ENCODE results near the gene B3GAT2. TPM values are rescaled to one million over a fixed set of nuclear protein-coding genes. Genes with fewer than 3 reads are reported as not detected.
"Not testable (repeated sequence)": the region's sequence is repeated elsewhere in the genome, so short reads cannot be mapped to it uniquely, and the experiment has no call there.

The B3GAT2 gene
- total RNA-seq, 2 experiments from 2014 or later: not detected

DNA sequence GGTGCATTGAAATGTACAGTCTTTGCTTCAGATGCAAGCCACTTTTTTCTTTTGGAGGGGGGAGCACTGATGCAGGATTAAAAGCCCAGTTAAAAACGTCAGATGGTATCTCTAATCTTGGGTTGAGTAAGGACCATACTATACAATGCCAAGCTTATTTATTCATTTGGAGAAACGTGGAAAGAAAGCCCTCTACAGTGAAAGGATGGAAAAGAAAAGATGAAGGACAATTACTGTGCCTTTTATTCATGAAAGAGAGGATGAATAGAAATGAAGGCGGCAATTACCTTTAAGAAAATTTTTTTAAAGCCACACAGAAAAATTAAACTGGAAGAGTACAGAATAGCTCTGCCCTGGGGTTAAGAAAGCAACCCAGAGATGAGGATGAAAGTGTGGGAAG is 2.7 kb downstream of the B3GAT2 start:
- Histone ChIP-seq H3K9me2 (ENCODE audit: insufficient read depth, low read length) (no peaks in the 10 kb centered on the region), H3K4me3 (ENCODE audit: low read depth, low read length, poor library complexity, severe bottlenecking) (no peak overlapping the region), H3K79me2 (ENCODE audit: insufficient read depth, low read depth, low read length) (no peaks in the 10 kb centered on the region), H4K20me1 (ENCODE audit: insufficient read depth, low read length) (no peaks in the 10 kb centered on the region), H3K36me3 (ENCODE audit: insufficient read depth, low read length) (no peaks in the 10 kb centered on the region), H3K4me2 (ENCODE audit: low read length) (no peak overlapping the region), H2AFZ (ENCODE audit: low read length) (no peak overlapping the region), H3K9me3 (ENCODE audit: low read length) (no peaks in the 10 kb centered on the region), H3K27ac (ENCODE audit: low read depth, low read length, poor library complexity, severe bottlenecking) (no peak overlapping the region), H3K4me1 (ENCODE audit: insufficient read depth, low read length, poor library complexity, severe bottlenecking) (no peaks in the 10 kb centered on the region)
- TF ChIP-seq, protein P1, sequence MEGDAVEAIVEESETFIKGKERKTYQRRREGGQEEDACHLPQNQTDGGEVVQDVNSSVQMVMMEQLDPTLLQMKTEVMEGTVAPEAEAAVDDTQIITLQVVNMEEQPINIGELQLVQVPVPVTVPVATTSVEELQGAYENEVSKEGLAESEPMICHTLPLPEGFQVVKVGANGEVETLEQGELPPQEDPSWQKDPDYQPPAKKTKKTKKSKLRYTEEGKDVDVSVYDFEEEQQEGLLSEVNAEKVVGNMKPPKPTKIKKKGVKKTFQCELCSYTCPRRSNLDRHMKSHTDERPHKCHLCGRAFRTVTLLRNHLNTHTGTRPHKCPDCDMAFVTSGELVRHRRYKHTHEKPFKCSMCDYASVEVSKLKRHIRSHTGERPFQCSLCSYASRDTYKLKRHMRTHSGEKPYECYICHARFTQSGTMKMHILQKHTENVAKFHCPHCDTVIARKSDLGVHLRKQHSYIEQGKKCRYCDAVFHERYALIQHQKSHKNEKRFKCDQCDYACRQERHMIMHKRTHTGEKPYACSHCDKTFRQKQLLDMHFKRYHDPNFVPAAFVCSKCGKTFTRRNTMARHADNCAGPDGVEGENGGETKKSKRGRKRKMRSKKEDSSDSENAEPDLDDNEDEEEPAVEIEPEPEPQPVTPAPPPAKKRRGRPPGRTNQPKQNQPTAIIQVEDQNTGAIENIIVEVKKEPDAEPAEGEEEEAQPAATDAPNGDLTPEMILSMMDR (conservative IDR thresholded peaks at IDR 0.05; ENCODE audit: low read length): no peak
- TF ChIP-seq EZH2phosphoT487 (IDR thresholded peaks at IDR 0.05; ENCODE audit: borderline replicate concordance, low read depth, low read length): no peak
- POLR2A ChIA-PET: no interaction called here
- no peak for DNase-seq (ENCODE audit: low spot score)
- CTCF ChIA-PET (ENCODE audit: unreplicated experiment): no interaction called here
- BruUV-seq (replicated peaks): no TSS peak
- intact Hi-C loops (cut with micrococcal nuclease; ENCODE audit: unreplicated experiment): no loop called here

DNA sequence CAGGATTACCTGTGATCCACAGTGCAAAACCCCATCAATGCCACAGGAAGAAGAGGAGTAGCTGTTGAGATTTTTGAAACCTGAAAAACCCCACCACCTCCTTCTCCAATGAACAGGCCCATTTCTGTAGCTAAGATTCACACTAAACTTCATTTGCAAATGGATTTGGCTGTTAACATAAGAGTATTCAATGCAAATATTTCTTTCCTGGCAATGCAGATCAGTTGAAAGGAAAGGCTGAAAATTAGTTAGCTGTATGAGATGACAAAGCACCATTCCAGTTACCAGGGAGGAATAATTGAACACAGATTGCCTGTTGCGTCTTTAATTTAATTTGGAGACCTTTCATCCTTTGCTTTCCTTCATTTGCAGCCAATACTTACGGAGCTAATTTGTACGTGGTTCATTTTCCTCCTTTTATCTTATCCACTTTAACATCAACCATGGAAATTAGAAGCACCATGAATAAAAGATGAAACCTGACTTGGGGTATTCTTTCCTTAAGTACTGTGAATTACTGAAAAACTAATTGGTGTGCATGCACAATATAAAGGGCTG is 4.2 kb downstream of the B3GAT2 start:
- Histone ChIP-seq H3K9me2 (ENCODE audit: insufficient read depth, low read length) (no peaks in the 10 kb centered on the region), H3K4me1 (ENCODE audit: insufficient read depth, low read length, poor library complexity, severe bottlenecking) (no peaks in the 10 kb centered on the region), H3K79me2 (ENCODE audit: insufficient read depth, low read depth, low read length) (no peaks in the 10 kb centered on the region), H3K36me3 (ENCODE audit: insufficient read depth, low read length) (no peaks in the 10 kb centered on the region), H4K20me1 (ENCODE audit: insufficient read depth, low read length) (no peaks in the 10 kb centered on the region), H3K27ac (ENCODE audit: low read depth, low read length, poor library complexity, severe bottlenecking) (no peak overlapping the region), H2AFZ (ENCODE audit: low read length) (no peak overlapping the region), H3K9me3 (ENCODE audit: low read length) (no peaks in the 10 kb centered on the region), H3K4me2 (ENCODE audit: low read length) (no peak overlapping the region), H3K4me3 (ENCODE audit: low read depth, low read length, poor library complexity, severe bottlenecking) (no peak overlapping the region)
- BruUV-seq (replicated peaks): no TSS peak
- POLR2A ChIA-PET: interaction anchor here (0.7 kb wide), 3 partner anchors 11 to 713 kb away, joined by 3 read pairs; no protein-coding TSS in a partner anchor
- TF ChIP-seq, protein P1 (conservative IDR thresholded peaks at IDR 0.05; ENCODE audit: low read length): no peak
- no peak for TF ChIP-seq EZH2phosphoT487 (IDR thresholded peaks at IDR 0.05; ENCODE audit: borderline replicate concordance, low read depth, low read length)
- CTCF ChIA-PET (ENCODE audit: unreplicated experiment): no interaction called here
- intact Hi-C loops (cut with micrococcal nuclease; ENCODE audit: unreplicated experiment): no loop called here
- no peak for DNase-seq (ENCODE audit: low spot score)

DNA sequence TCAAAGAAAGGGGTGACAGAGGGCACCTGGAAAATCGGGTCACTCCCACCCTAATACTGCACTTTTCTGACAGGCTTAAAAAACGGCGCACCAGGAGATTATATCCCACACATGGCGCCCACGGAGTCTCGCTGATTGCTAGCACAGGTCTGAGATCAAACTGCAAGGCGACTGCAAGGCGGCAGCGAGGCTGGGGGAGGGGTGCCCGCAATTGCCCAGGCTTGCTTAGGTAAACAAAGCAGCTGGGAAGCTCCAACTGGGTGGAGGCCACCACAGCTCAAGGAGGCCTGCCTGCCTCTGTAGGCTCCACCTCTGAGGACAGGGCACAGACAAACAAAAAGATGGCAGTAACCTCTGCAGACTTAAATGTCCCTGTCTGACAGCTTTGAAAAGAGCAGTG is 12.5 kb downstream of the B3GAT2 start:
- not testable (repeated sequence) for BruUV-seq (replicated peaks)

More for the DNA sequence above, 12.5 kb downstream of the B3GAT2 start:
- DNase-seq (ENCODE audit: low spot score); H3K4me2 ChIP-seq (ENCODE audit: low read length); CTCF ChIA-PET (ENCODE audit: unreplicated experiment); H3K9me3 ChIP-seq (ENCODE audit: low read length); H3K4me1 ChIP-seq (ENCODE audit: insufficient read depth, low read length, poor library complexity, severe bottlenecking); H3K27ac ChIP-seq (ENCODE audit: low read depth, low read length, poor library complexity, severe bottlenecking); H3K79me2 ChIP-seq (ENCODE audit: insufficient read depth, low read depth, low read length); intact Hi-C loops (cut with micrococcal nuclease; ENCODE audit: unreplicated experiment); H3K9me2 ChIP-seq (ENCODE audit: insufficient read depth, low read length); H2AFZ ChIP-seq (ENCODE audit: low read length); H4K20me1 ChIP-seq (ENCODE audit: insufficient read depth, low read length); H3K36me3 ChIP-seq (ENCODE audit: insufficient read depth, low read length); H3K4me3 ChIP-seq (ENCODE audit: low read depth, low read length, poor library complexity, severe bottlenecking): not testable (repeated sequence)
- POLR2A ChIA-PET: interaction anchor here (1.0 kb wide), 1 partner anchor 634 kb away, joined by 5 read pairs; no protein-coding TSS in a partner anchor
